Mammary microvascular endothelial cell (primary cell): ENCODE results near the gene DPP10. TPM values are rescaled to one million over a fixed set of nuclear protein-coding genes. Genes with fewer than 3 reads are reported as not detected.

ENCODE experiments used
- total RNA-seq: library from RNA; depleted of rRNA; stranded (reverse); fragments of >200 nt; gene quantifications from 2 replicates; pipeline ENCODE4 v1.2.3, GENCODE V29; 2015

DPP10 gene
- not detected in 2 replicates for total RNA-seq

DNA sequence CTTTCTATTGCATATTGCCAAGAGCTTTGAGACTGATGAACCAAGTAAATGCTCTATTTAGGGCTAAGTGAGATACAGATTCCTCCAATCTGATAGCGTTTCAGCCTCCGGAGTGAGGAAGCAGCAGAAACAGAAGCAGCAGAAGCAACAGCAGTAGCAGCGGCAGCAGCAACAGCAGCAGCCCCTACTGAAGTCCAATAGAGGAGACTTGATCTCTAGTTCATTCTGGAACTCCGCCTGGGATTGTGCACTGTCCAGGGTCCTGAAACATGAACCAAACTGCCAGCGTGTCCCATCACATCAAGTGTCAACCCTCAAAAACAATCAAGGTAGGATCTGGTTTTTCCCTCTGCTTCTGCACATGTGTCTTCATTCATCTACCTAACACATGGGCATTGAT lies at the start of gene DPP10:
DPP10 (plus strand) TSS at position 132 of the 400 bp plus-strand sequence.

